GM23338 (cell line): ENCODE results near the gene NFATC3. TPM values are rescaled to one million over a fixed set of nuclear protein-coding genes. Genes with fewer than 3 reads are reported as not detected.

ENCODE experiments used
- ATAC-seq: fragments of 200-7000 bp; cut with Tn5 transposase; 3 replicates; pipeline ENCODE4 v1.9.1; 2020
- DNase-seq: peaks from one replicate; pipeline ENCODE4 v3.0.0-alpha.2; 2015; ENCODE audit warnings: low spot score
- H2AFZ ChIP-seq: fragments of 200-600 bp; sonication (generic); 2 replicates; pipeline ENCODE4 v1.8.0; 2016; ENCODE audit warnings: antibody characterized with exemption, mild to moderate bottlenecking, moderate library complexity
- H3F3A ChIP-seq: fragments of 200-600 bp; sonication (generic); replicated peaks from 2 replicates; pipeline ENCODE4 v1.8.0; 2017; ENCODE audit warnings: antibody characterized with exemption, mixed run types, low read depth
- H3K27ac ChIP-seq: fragments of 200-600 bp; sonication (generic); 2 replicates; pipeline ENCODE4 v1.6.1; 2016; ENCODE audit warnings: low read depth
- H3K27me3 ChIP-seq: fragments of 200-600 bp; sonication (generic); 2 replicates; pipeline ENCODE4 v1.8.0; 2016; ENCODE audit warnings: mild to moderate bottlenecking, mixed run types, moderate library complexity; ENCODE audit not compliant: insufficient read depth
- H3K36me3 ChIP-seq: fragments of 200-600 bp; sonication (generic); 2 replicates; pipeline ENCODE4 v1.8.0; 2016; ENCODE audit warnings: mild to moderate bottlenecking; ENCODE audit not compliant: insufficient read depth
- H3K4me1 ChIP-seq: fragments of 200-600 bp; sonication (generic); 2 replicates; pipeline ENCODE4 v1.8.0; 2016; ENCODE audit warnings: mild to moderate bottlenecking, moderate library complexity; ENCODE audit not compliant: insufficient read depth
- H3K4me2 ChIP-seq: fragments of 200-600 bp; sonication (generic); 2 replicates; pipeline ENCODE4 v1.7.1; 2017; ENCODE audit warnings: mixed run types
- H3K4me3 ChIP-seq: fragments of 200-600 bp; sonication (generic); 2 replicates; pipeline ENCODE4 v1.6.1; 2016; ENCODE audit warnings: mixed run types
- H3K79me2 ChIP-seq: fragments of 200-600 bp; sonication (generic); replicated peaks from 2 replicates; pipeline ENCODE4 v1.8.0; 2017; ENCODE audit warnings: mild to moderate bottlenecking; ENCODE audit not compliant: insufficient read depth
- H3K9me2 ChIP-seq: fragments of 200-600 bp; sonication (generic); 2 replicates; pipeline ENCODE4 v1.8.0; 2017; ENCODE audit not compliant: insufficient read depth
- H4K20me1 ChIP-seq: fragments of 200-600 bp; sonication (generic); replicated peaks from 2 replicates; pipeline ENCODE4 v1.8.0; 2017; ENCODE audit warnings: mild to moderate bottlenecking; ENCODE audit not compliant: insufficient read depth
- H3K27ac Mint-ChIP-seq: 2 replicates; pipeline ENCODE4 v1.8.0; 2020; ENCODE audit warnings: inconsistent platforms, mild to moderate bottlenecking, moderate library complexity, mixed read lengths
- H3K27me3 Mint-ChIP-seq: 3 replicates; pipeline ENCODE4 v1.8.0; 2022; ENCODE audit warnings: low read depth, mild to moderate bottlenecking, moderate library complexity, mixed read lengths, inconsistent platforms; ENCODE audit not compliant: insufficient read depth, poor library complexity
- H3K36me3 Mint-ChIP-seq: 3 replicates; pipeline ENCODE4 v1.8.0; 2021; ENCODE audit warnings: low read depth, mild to moderate bottlenecking, inconsistent platforms, moderate library complexity, mixed read lengths
- H3K4me1 Mint-ChIP-seq: 3 replicates; pipeline ENCODE4 v1.8.0; 2020; ENCODE audit warnings: mild to moderate bottlenecking, inconsistent platforms, mixed read lengths
- H3K4me3 Mint-ChIP-seq: 3 replicates; pipeline ENCODE4 v1.8.0; 2021; ENCODE audit warnings: moderate library complexity, mild to moderate bottlenecking, inconsistent platforms, mixed read lengths
- H3K9me3 Mint-ChIP-seq: 3 replicates; pipeline ENCODE4 v1.8.0; 2020; ENCODE audit warnings: moderate library complexity, mild to moderate bottlenecking, inconsistent platforms, mixed read lengths
- ETS1 ChIP-seq: IDR thresholded peaks from 2 replicates; pipeline ENCODE4 v1.6.1; 2016; ENCODE audit warnings: antibody characterized with exemption
- EZH2 ChIP-seq: fragments of 200-600 bp; sonication (generic); IDR thresholded peaks from one replicate; pipeline ENCODE4 v1.8.0; 2017; ENCODE audit warnings: antibody characterized with exemption, mild to moderate bottlenecking, low read depth; ENCODE audit not compliant: unreplicated experiment
- NANOG ChIP-seq: IDR thresholded peaks from 2 replicates; pipeline ENCODE4 v1.6.1; 2016; ENCODE audit warnings: antibody characterized with exemption, borderline replicate concordance
- POLR2AphosphoS5 ChIP-seq: IDR thresholded peaks from 2 replicates; pipeline ENCODE4 v1.6.1; 2016; ENCODE audit warnings: antibody characterized with exemption, low read depth
- STAT1 ChIP-seq: IDR thresholded peaks from one replicate; pipeline ENCODE4 v1.6.1; 2016; ENCODE audit warnings: antibody characterized with exemption; ENCODE audit not compliant: unreplicated experiment
- ZNF331 ChIP-seq: fragments of 250-450 bp; sonication (Bioruptor Pico); IDR thresholded peaks from 2 replicates; pipeline ENCODE4 v1.5.0; 2020; ENCODE audit warnings: low read depth, mild to moderate bottlenecking, moderate library complexity
- polyA plus RNA-seq: library from polyadenylated mRNA; unstranded; fragments of >200 nt; fragmentation: Nextera tagmentation; extraction: Ambion mirVana; gene quantifications from 2 replicates; pipeline ENCODE4 v1.2.1, GENCODE V29; 2016
- total RNA-seq: library from RNA; depleted of rRNA; stranded (reverse); fragments of >200 nt; shearing (Covaris generic); gene quantifications from 2 replicates; pipeline ENCODE4 v1.2.3, GENCODE V29; 2014
- TF ChIP-seq, protein P1 (sequence below), 2 experiments: fragments of 200-600 bp in 1 of 2; sonication (generic) in 1 of 2; conservative IDR thresholded peaks; 2 replicates each; pipeline versions ENCODE4 v1.5.1 to v1.6.1; 2016 to 2017; ENCODE audit warnings: antibody characterized with exemption in 2 of 2, low read depth in 2 of 2, mild to moderate bottlenecking in 2 of 2, moderate library complexity in 1 of 2
- TF ChIP-seq, protein P2 (sequence below): fragments of 250-450 bp; sonication (Bioruptor Pico); IDR thresholded peaks from 2 replicates; pipeline ENCODE4 v1.5.0; 2020; ENCODE audit warnings: mild to moderate bottlenecking, moderate library complexity

NFATC3 gene
- total and polyA plus RNA-seq, 2 experiments from 2014 or later = 9.2 to 40.9 TPM

DNA sequence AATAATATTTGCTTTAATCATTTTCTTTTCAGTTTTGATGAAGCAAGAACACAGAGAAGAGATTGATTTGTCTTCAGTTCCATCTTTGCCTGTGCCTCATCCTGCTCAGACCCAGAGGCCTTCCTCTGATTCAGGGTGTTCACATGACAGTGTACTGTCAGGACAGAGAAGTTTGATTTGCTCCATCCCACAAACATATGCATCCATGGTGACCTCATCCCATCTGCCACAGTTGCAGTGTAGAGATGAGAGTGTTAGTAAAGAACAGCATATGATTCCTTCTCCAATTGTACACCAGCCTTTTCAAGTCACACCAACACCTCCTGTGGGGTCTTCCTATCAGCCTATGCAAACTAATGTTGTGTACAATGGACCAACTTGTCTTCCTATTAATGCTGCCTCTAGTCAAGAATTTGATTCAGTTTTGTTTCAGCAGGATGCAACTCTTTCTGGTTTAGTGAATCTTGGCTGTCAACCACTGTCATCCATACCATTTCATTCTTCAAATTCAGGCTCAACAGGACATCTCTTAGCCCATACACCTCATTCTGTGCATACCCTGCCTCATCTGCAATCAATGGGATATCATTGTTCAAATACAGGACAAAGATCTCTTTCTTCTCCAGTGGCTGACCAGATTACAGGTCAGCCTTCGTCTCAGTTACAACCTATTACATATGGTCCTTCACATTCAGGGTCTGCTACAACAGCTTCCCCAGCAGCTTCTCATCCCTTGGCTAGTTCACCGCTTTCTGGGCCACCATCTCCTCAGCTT is 105.8 kb downstream of the NFATC3 start:
- H3K4me3 ChIP-seq = no peak overlapping the region
- no peak for ATAC-seq
- peaks cover 37% of the 10 kb centered on the region for H3K36me3 Mint-ChIP-seq

More for the DNA sequence above, 105.8 kb downstream of the NFATC3 start:
- no peak overlapping the region for H2AFZ ChIP-seq
- Mint-ChIP-seq H3K27me3 (peaks cover 1% of the 10 kb centered on the region), H3K9me3 (0 out of 3 replicates have a peak, but pooled peaks cover 2% of the 10 kb centered on the region), H3K4me1 (no peaks in the 10 kb centered on the region), H3K27ac (no peak overlapping the region), H3K4me3 (no peak overlapping the region)
- H4K20me1 ChIP-seq = no peaks in the 10 kb centered on the region; the same call in 1 of the 2 replicates
- TF ChIP-seq, protein P1, sequence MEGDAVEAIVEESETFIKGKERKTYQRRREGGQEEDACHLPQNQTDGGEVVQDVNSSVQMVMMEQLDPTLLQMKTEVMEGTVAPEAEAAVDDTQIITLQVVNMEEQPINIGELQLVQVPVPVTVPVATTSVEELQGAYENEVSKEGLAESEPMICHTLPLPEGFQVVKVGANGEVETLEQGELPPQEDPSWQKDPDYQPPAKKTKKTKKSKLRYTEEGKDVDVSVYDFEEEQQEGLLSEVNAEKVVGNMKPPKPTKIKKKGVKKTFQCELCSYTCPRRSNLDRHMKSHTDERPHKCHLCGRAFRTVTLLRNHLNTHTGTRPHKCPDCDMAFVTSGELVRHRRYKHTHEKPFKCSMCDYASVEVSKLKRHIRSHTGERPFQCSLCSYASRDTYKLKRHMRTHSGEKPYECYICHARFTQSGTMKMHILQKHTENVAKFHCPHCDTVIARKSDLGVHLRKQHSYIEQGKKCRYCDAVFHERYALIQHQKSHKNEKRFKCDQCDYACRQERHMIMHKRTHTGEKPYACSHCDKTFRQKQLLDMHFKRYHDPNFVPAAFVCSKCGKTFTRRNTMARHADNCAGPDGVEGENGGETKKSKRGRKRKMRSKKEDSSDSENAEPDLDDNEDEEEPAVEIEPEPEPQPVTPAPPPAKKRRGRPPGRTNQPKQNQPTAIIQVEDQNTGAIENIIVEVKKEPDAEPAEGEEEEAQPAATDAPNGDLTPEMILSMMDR (conservative IDR thresholded peaks at IDR 0.05; ENCODE audit: low read depth in 2 of 2) = no peak
- TF ChIP-seq EZH2 = no peak
- no peak for TF ChIP-seq ZNF331
- TF ChIP-seq POLR2AphosphoS5 = no peak
- no peak for TF ChIP-seq NANOG
- no peak for TF ChIP-seq ETS1
- no peak for TF ChIP-seq STAT1
- TF ChIP-seq, protein P2, sequence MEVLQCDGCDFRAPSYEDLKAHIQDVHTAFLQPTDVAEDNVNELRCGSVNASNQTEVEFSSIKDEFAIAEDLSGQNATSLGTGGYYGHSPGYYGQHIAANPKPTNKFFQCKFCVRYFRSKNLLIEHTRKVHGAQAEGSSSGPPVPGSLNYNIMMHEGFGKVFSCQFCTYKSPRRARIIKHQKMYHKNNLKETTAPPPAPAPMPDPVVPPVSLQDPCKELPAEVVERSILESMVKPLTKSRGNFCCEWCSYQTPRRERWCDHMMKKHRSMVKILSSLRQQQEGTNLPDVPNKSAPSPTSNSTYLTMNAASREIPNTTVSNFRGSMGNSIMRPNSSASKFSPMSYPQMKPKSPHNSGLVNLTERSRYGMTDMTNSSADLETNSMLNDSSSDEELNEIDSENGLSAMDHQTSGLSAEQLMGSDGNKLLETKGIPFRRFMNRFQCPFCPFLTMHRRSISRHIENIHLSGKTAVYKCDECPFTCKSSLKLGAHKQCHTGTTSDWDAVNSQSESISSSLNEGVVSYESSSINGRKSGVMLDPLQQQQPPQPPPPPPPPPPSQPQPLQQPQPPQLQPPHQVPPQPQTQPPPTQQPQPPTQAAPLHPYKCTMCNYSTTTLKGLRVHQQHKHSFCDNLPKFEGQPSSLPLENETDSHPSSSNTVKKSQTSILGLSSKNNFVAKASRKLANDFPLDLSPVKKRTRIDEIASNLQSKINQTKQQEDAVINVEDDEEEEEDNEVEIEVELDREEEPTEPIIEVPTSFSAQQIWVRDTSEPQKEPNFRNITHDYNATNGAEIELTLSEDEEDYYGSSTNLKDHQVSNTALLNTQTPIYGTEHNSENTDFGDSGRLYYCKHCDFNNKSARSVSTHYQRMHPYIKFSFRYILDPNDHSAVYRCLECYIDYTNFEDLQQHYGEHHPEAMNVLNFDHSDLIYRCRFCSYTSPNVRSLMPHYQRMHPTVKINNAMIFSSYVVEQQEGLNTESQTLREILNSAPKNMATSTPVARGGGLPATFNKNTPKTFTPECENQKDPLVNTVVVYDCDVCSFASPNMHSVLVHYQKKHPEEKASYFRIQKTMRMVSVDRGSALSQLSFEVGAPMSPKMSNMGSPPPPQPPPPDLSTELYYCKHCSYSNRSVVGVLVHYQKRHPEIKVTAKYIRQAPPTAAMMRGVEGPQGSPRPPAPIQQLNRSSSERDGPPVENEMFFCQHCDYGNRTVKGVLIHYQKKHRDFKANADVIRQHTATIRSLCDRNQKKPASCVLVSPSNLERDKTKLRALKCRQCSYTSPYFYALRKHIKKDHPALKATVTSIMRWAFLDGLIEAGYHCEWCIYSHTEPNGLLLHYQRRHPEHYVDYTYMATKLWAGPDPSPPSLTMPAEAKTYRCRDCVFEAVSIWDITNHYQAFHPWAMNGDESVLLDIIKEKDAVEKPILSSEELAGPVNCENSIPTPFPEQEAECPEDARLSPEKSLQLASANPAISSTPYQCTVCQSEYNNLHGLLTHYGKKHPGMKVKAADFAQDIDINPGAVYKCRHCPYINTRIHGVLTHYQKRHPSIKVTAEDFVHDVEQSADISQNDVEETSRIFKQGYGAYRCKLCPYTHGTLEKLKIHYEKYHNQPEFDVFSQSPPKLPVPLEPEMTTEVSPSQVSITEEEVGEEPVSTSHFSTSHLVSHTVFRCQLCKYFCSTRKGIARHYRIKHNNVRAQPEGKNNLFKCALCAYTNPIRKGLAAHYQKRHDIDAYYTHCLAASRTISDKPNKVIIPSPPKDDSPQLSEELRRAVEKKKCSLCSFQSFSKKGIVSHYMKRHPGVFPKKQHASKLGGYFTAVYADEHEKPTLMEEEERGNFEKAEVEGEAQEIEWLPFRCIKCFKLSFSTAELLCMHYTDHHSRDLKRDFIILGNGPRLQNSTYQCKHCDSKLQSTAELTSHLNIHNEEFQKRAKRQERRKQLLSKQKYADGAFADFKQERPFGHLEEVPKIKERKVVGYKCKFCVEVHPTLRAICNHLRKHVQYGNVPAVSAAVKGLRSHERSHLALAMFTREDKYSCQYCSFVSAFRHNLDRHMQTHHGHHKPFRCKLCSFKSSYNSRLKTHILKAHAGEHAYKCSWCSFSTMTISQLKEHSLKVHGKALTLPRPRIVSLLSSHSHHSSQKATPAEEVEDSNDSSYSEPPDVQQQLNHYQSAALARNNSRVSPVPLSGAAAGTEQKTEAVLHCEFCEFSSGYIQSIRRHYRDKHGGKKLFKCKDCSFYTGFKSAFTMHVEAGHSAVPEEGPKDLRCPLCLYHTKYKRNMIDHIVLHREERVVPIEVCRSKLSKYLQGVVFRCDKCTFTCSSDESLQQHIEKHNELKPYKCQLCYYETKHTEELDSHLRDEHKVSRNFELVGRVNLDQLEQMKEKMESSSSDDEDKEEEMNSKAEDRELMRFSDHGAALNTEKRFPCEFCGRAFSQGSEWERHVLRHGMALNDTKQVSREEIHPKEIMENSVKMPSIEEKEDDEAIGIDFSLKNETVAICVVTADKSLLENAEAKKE (CRISPR knock-in tag) = no peak
- no peak overlapping the region for H3K27ac ChIP-seq
- no peaks in the 10 kb centered on the region for H3K79me2 ChIP-seq
- H3K4me2 ChIP-seq = no peak overlapping the region
- DNase-seq = no peak
- H3K27me3 ChIP-seq = no peaks in the 10 kb centered on the region
- H3K4me1 ChIP-seq = no peaks in the 10 kb centered on the region
- no peaks in the 10 kb centered on the region for H3F3A ChIP-seq
- H3K36me3 ChIP-seq = no peaks in the 10 kb centered on the region; the same call in 1 of the 2 replicates
- no peaks in the 10 kb centered on the region for H3K9me2 ChIP-seq
